ENCODE data around the gene DOHH. TPM values are rescaled to one million over a fixed set of nuclear protein-coding genes. Genes with fewer than 3 reads are reported as not detected.

Gene DOHH, protein sequence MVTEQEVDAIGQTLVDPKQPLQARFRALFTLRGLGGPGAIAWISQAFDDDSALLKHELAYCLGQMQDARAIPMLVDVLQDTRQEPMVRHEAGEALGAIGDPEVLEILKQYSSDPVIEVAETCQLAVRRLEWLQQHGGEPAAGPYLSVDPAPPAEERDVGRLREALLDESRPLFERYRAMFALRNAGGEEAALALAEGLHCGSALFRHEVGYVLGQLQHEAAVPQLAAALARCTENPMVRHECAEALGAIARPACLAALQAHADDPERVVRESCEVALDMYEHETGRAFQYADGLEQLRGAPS
- polyA plus RNA-seq (2013, experiment 1 of 2): 4.2 TPM
- 3.8 TPM for polyA plus RNA-seq (2013, experiment 2 of 2)

DNA sequence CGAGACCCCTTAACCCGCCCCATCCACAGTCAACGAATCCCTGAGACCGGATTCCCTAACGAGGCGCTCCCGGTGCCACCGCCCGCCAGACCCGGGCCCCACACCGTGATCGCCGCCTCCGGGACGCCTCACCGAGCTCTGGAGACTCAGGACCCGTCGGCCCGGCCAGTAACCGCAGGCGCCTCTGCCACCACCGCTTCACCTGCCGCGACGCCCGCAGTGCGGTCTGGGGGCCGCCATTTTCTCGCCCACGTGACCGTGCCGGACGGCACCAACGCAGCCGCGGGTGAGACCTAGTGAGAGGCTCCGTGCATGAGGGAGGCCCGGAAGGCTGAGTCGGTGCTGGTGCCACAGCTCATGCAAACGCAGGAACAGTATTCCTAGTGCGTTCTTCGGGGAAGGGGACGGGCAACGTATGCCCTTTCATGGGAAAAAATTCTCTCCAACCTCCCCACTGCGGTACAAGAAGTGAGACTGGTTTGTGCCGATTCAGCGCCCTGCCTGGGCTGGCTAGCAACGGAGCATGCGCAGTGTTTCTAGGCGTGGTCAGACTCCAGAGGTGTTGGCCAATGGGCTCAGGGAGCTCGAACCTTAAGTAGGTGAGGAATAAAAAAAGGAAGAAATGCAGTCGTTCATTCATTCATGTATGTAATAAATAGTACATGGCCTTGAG lies at the start of gene DOHH:
Gene DOHH, minus strand, starts transcription at position 246 of the 673 bp plus-strand sequence. CDS start 3,860 bp downstream, outside the sequence.
- peak within 1 kb of the TSS; percentile 81 for H2AFZ ChIP-seq (ENCODE audit: low read depth, low read length)
- H3K27ac ChIP-seq (ENCODE audit: low read length, poor library complexity, severe bottlenecking): peak within 1 kb of the TSS; percentile 98
- peak within 1 kb of the TSS in 1 of 2 experiments; percentile 80 for H3K14ac ChIP-seq (ENCODE audit: low read length in 2 of 2)
- H4K91ac ChIP-seq (ENCODE audit: low read length): peak within 1 kb of the TSS; percentile 100
- peak within 1 kb of the TSS; percentile 100 for H4K8ac ChIP-seq (ENCODE audit: low read length)
- H3K4me3 ChIP-seq (ENCODE audit: insufficient read depth in 1 of 2, low read depth in 1 of 2, low read length in 2 of 2): peak within 1 kb of the TSS; percentile 91 to 99
- no peak within 1 kb of the TSS for H3K23ac ChIP-seq (ENCODE audit: low read length in 2 of 2)
- H2BK12ac ChIP-seq (ENCODE audit: low read length in 2 of 2): peak within 1 kb of the TSS; percentile 80 to 98
- peaks cover 10% of the 10 kb centered on the region for H3K79me1 ChIP-seq (replicated peaks; ENCODE audit: low read length, poor library complexity, severe bottlenecking)
- H2BK120ac ChIP-seq (ENCODE audit: low read depth, low read length): peak within 1 kb of the TSS; percentile 87
- peak within 1 kb of the TSS; percentile 98 to 100 for H3K18ac ChIP-seq (ENCODE audit: low read depth in 1 of 2, low read length in 2 of 2)
- peak; percentile 96 for DNase-seq
- peak within 1 kb of the TSS; percentile 95 for H2BK15ac ChIP-seq (ENCODE audit: low read depth, poor library complexity, severe bottlenecking)
- WGBS: under 1% methylated on average over 50 of the region's 52 CpGs
- H3K4me2 ChIP-seq (ENCODE audit: low read length, poor library complexity, severe bottlenecking): peak within 1 kb of the TSS; percentile 84
- peaks cover 16% of the 10 kb centered on the region for H3K4me1 ChIP-seq (ENCODE audit: control insufficient read depth, insufficient read depth, low read depth, low read length)
- peak within 1 kb of the TSS; percentile 72 to 87 for H3K4ac ChIP-seq (ENCODE audit: low read depth in 1 of 2, low read length in 2 of 2)
- H3K9me3 ChIP-seq (ENCODE audit: control insufficient read depth, low read length): no peaks in the 10 kb centered on the region
- peak within 1 kb of the TSS; percentile 47 for H2AK5ac ChIP-seq (ENCODE audit: low read length, severe bottlenecking)
- no peaks in the 10 kb centered on the region for H3K27me3 ChIP-seq (ENCODE audit: control insufficient read depth in 1 of 2, insufficient read depth in 1 of 2, low read length in 2 of 2)
- peak within 1 kb of the TSS; percentile 97 for H3K9ac ChIP-seq (ENCODE audit: low read length)
- H3K36me3 ChIP-seq (ENCODE audit: control insufficient read depth in 1 of 2, insufficient read depth in 2 of 2, low read depth in 1 of 2, low read length in 2 of 2): peaks cover 17 to 18% of the 10 kb centered on the region in 2 experiments
- peak within 1 kb of the TSS; percentile 99 for H2BK5ac ChIP-seq (ENCODE audit: low read depth, low read length, poor library complexity, severe bottlenecking)

GRCh38 chr19:3549816-3550215 lies 49.3 kb upstream of the DOHH start:
- no peaks in the 10 kb centered on the region for H3K9me3 ChIP-seq (ENCODE audit: control insufficient read depth, low read length)
- no peak overlapping the region for H2BK15ac ChIP-seq (ENCODE audit: low read depth, poor library complexity, severe bottlenecking)
- H3K4me3 ChIP-seq (ENCODE audit: insufficient read depth in 1 of 2, low read depth in 1 of 2, low read length in 2 of 2): no peak overlapping the region
- H3K14ac ChIP-seq (ENCODE audit: low read length in 2 of 2): no peak overlapping the region
- peaks cover 21% of the 10 kb centered on the region for H3K79me1 ChIP-seq (replicated peaks; ENCODE audit: low read length, poor library complexity, severe bottlenecking)
- H2AFZ ChIP-seq (ENCODE audit: low read depth, low read length): no peak overlapping the region
- peaks cover 36% of the 10 kb centered on the region for H3K4me1 ChIP-seq (ENCODE audit: control insufficient read depth, insufficient read depth, low read depth, low read length)
- H3K23ac ChIP-seq (ENCODE audit: low read length in 2 of 2): no peak overlapping the region
- no peak overlapping the region for H4K8ac ChIP-seq (ENCODE audit: low read length)
- no peak overlapping the region for H3K4me2 ChIP-seq (ENCODE audit: low read length, poor library complexity, severe bottlenecking)
- WGBS: 95% methylated on average over 6 of the region's 10 CpGs
- DNase-seq: no peak
- no peak overlapping the region for H3K9ac ChIP-seq (ENCODE audit: low read length)
- no peak overlapping the region for H2AK5ac ChIP-seq (ENCODE audit: low read length, severe bottlenecking)
- H2BK120ac ChIP-seq (ENCODE audit: low read depth, low read length): no peak overlapping the region
- H2BK5ac ChIP-seq (ENCODE audit: low read depth, low read length, poor library complexity, severe bottlenecking): no peak overlapping the region
- peaks cover 27 to 65% of the 10 kb centered on the region in 2 experiments for H3K36me3 ChIP-seq (ENCODE audit: control insufficient read depth in 1 of 2, insufficient read depth in 2 of 2, low read depth in 1 of 2, low read length in 2 of 2)
- no peak overlapping the region for H3K27ac ChIP-seq (ENCODE audit: low read length, poor library complexity, severe bottlenecking)
- no peaks in the 10 kb centered on the region for H3K27me3 ChIP-seq (ENCODE audit: control insufficient read depth in 1 of 2, insufficient read depth in 1 of 2, low read length in 2 of 2)
- H3K4ac ChIP-seq (ENCODE audit: low read depth in 1 of 2, low read length in 2 of 2): no peak overlapping the region
- no peak overlapping the region for H4K91ac ChIP-seq (ENCODE audit: low read length)
- H3K18ac ChIP-seq (ENCODE audit: low read depth in 1 of 2, low read length in 2 of 2): no peak overlapping the region
- H2BK12ac ChIP-seq (ENCODE audit: low read length in 2 of 2): no peak overlapping the region

DNA sequence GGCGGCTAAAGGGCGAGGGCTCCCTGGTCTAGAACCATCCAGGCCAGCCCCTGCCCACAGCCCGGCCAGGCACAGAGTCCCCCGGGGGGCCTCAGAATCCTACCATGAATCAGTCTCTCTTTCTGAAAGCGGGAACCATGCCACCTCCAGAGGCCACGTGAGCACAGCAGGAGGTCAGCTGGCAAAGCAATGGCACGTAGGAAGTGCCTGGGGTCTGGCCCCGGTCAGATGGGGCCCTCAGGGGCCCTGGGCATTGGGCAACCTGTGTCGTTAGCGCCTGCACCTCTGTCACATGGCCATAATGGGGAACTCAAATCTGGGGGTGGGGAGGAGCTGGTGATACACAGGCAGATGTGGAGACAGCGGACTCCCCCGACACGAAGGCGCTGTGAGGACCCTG lies 48.1 kb upstream of the DOHH start:
- Histone ChIP-seq H2AFZ (ENCODE audit: low read depth, low read length) (no peak overlapping the region), H2AK5ac (ENCODE audit: low read length, severe bottlenecking) (no peak overlapping the region), H2BK12ac (ENCODE audit: low read length in 2 of 2) (no peak overlapping the region), H3K36me3 (ENCODE audit: control insufficient read depth in 1 of 2, insufficient read depth in 2 of 2, low read depth in 1 of 2, low read length in 2 of 2) (peaks cover 27 to 77% of the 10 kb centered on the region in 2 experiments), H2BK5ac (ENCODE audit: low read depth, low read length, poor library complexity, severe bottlenecking) (no peak overlapping the region), H3K27ac (ENCODE audit: low read length, poor library complexity, severe bottlenecking) (no peak overlapping the region), H3K4me3 (ENCODE audit: insufficient read depth in 1 of 2, low read depth in 1 of 2, low read length in 2 of 2) (no peak overlapping the region), H4K91ac (ENCODE audit: low read length) (no peak overlapping the region), H3K14ac (ENCODE audit: low read length in 2 of 2) (no peak overlapping the region), H3K4me1 (ENCODE audit: control insufficient read depth, insufficient read depth, low read depth, low read length) (peaks cover 27% of the 10 kb centered on the region), H3K18ac (ENCODE audit: low read depth in 1 of 2, low read length in 2 of 2) (no peak overlapping the region), H2BK120ac (ENCODE audit: low read depth, low read length) (no peak overlapping the region), H3K4me2 (ENCODE audit: low read length, poor library complexity, severe bottlenecking) (no peak overlapping the region), H4K8ac (ENCODE audit: low read length) (no peak overlapping the region), H3K27me3 (ENCODE audit: control insufficient read depth in 1 of 2, insufficient read depth in 1 of 2, low read length in 2 of 2) (no peaks in the 10 kb centered on the region), H3K4ac (ENCODE audit: low read depth in 1 of 2, low read length in 2 of 2) (no peak overlapping the region), H3K9ac (ENCODE audit: low read length) (no peak overlapping the region), H3K23ac (ENCODE audit: low read length in 2 of 2) (no peak overlapping the region), H3K9me3 (ENCODE audit: control insufficient read depth, low read length) (no peaks in the 10 kb centered on the region), H3K79me1 (replicated peaks; ENCODE audit: low read length, poor library complexity, severe bottlenecking) (peaks cover 27% of the 10 kb centered on the region), H2BK15ac (ENCODE audit: low read depth, poor library complexity, severe bottlenecking) (no peak overlapping the region)
- no peak for DNase-seq
- 92% methylated on average over 14 of the region's 14 CpGs for WGBS

DNA sequence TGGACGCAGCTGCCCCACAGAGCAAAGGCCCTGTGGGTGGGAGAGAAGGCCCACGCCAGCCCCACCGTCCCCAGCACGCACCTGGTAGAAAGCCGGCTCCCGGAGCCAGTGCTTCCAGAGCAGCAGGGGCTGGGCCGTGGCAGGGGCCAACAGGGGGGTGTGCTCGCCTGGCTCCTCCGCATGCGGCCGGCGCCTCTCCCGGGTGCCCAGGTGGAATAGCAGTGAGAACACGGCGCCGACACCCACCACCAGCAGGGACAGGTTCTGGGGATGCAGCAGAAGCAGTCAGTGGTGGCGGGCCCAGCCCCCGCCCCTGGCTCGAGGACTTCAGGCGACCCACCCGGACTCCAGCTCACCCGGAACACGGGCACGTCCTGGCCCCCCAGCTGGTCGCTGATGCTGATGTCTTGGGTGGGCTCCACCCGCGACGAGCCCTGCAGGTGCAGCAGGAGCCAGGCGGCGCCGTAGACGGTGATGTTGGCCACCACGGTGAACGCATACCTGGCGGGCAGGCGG lies 47.4 kb upstream of the DOHH start:
- no peak for DNase-seq
- no peak overlapping the region for H3K14ac ChIP-seq (ENCODE audit: low read length in 2 of 2)
- peaks cover 22% of the 10 kb centered on the region for H3K4me1 ChIP-seq (ENCODE audit: control insufficient read depth, insufficient read depth, low read depth, low read length)
- H3K27me3 ChIP-seq (ENCODE audit: control insufficient read depth in 1 of 2, insufficient read depth in 1 of 2, low read length in 2 of 2): no peaks in the 10 kb centered on the region
- H2BK12ac ChIP-seq (ENCODE audit: low read length in 2 of 2): no peak overlapping the region
- no peak overlapping the region for H2BK120ac ChIP-seq (ENCODE audit: low read depth, low read length)
- H2AFZ ChIP-seq (ENCODE audit: low read depth, low read length): no peak overlapping the region
- no peak overlapping the region for H3K27ac ChIP-seq (ENCODE audit: low read length, poor library complexity, severe bottlenecking)
- H3K4ac ChIP-seq (ENCODE audit: low read depth in 1 of 2, low read length in 2 of 2): no peak overlapping the region
- peaks cover 27% of the 10 kb centered on the region for H3K79me1 ChIP-seq (replicated peaks; ENCODE audit: low read length, poor library complexity, severe bottlenecking)
- H3K18ac ChIP-seq (ENCODE audit: low read depth in 1 of 2, low read length in 2 of 2): no peak overlapping the region
- no peak overlapping the region for H4K91ac ChIP-seq (ENCODE audit: low read length)
- H4K8ac ChIP-seq (ENCODE audit: low read length): no peak overlapping the region
- no peak overlapping the region for H3K4me3 ChIP-seq (ENCODE audit: insufficient read depth in 1 of 2, low read depth in 1 of 2, low read length in 2 of 2)
- 95% methylated on average over 36 of the region's 36 CpGs for WGBS
- no peak overlapping the region for H3K23ac ChIP-seq (ENCODE audit: low read length in 2 of 2)
- no peak overlapping the region for H2BK15ac ChIP-seq (ENCODE audit: low read depth, poor library complexity, severe bottlenecking)
- H3K36me3 ChIP-seq (ENCODE audit: control insufficient read depth in 1 of 2, insufficient read depth in 2 of 2, low read depth in 1 of 2, low read length in 2 of 2): peaks cover 27 to 85% of the 10 kb centered on the region in 2 experiments
- no peaks in the 10 kb centered on the region for H3K9me3 ChIP-seq (ENCODE audit: control insufficient read depth, low read length)
- H3K9ac ChIP-seq (ENCODE audit: low read length): no peak overlapping the region
- no peak overlapping the region for H2AK5ac ChIP-seq (ENCODE audit: low read length, severe bottlenecking)
- no peak overlapping the region for H2BK5ac ChIP-seq (ENCODE audit: low read depth, low read length, poor library complexity, severe bottlenecking)
- no peak overlapping the region for H3K4me2 ChIP-seq (ENCODE audit: low read length, poor library complexity, severe bottlenecking)

Measured in mesenchymal stem cell (in vitro differentiated cells and primary cell).